GM12891 (cell line): Measurements from ENCODE around the gene CA5A.

Experiments used
- DNase-seq: peaks from one replicate; pipeline ENCODE4 v3.0.0; 2011; ENCODE audit warnings: low spot score; ENCODE audit not compliant: insufficient read length
- FAIRE-seq: peaks from 2 replicates; lab custom pipeline; 2011; peaks lifted over from hg19 to GRCh38; lab: Jason Lieb, UNC
- PAX5 ChIP-seq: IDR thresholded peaks from 2 replicates; pipeline ENCODE4 v1.6.1; 2011; ENCODE audit warnings: low read length, moderate library complexity, mild to moderate bottlenecking; ENCODE audit not compliant: insufficient read depth, severe bottlenecking
- POLR2A ChIP-seq: IDR thresholded peaks from 2 replicates; pipeline ENCODE4 v1.6.1; 2011; ENCODE audit warnings: low read depth, low read length, control low read depth
- POLR2AphosphoS5 ChIP-seq: IDR thresholded peaks from 2 replicates; pipeline ENCODE4 v1.6.1; 2011; ENCODE audit warnings: low read depth, low read length, control low read depth
- POU2F2 ChIP-seq: IDR thresholded peaks from 2 replicates; pipeline ENCODE4 v1.6.1; 2011; ENCODE audit warnings: low read depth, mild to moderate bottlenecking, control low read depth, low read length, moderate library complexity
- SPI1 ChIP-seq: IDR thresholded peaks from 2 replicates; pipeline ENCODE4 v1.6.1; 2011; ENCODE audit warnings: low read depth, low read length, control low read depth
- TAF1 ChIP-seq: IDR thresholded peaks from 2 replicates; pipeline ENCODE4 v1.6.1; 2011; ENCODE audit warnings: low read depth, low read length, control low read depth

Gene CA5A

DNA sequence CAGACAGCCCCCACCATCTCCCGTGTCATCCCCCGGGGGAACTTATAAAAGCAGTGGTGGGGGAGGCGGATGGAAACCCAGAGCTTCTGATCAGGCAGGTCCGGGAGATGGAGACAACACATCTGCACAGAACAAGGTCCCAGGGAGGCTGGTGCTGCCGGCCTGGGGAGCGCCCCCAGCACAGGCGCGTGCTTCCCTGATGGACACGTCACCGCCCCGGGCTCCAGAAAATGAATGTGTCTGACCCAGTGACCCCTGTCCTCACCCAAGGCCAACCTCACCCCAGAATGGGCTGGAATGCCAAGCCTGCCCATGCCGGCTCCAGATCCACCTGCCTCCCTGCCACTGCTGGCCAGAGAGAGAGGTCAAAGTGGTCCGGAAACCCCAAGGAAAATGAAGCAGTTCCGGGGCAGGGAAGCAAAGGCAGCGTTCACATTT, 79.5 kb downstream of the CA5A start:
- no peak for TF ChIP-seq POU2F2
- TF ChIP-seq POLR2AphosphoS5: no peak
- no peak for TF ChIP-seq SPI1
- no peak for TF ChIP-seq TAF1
- no peak for FAIRE-seq
- DNase-seq: no peak

DNA sequence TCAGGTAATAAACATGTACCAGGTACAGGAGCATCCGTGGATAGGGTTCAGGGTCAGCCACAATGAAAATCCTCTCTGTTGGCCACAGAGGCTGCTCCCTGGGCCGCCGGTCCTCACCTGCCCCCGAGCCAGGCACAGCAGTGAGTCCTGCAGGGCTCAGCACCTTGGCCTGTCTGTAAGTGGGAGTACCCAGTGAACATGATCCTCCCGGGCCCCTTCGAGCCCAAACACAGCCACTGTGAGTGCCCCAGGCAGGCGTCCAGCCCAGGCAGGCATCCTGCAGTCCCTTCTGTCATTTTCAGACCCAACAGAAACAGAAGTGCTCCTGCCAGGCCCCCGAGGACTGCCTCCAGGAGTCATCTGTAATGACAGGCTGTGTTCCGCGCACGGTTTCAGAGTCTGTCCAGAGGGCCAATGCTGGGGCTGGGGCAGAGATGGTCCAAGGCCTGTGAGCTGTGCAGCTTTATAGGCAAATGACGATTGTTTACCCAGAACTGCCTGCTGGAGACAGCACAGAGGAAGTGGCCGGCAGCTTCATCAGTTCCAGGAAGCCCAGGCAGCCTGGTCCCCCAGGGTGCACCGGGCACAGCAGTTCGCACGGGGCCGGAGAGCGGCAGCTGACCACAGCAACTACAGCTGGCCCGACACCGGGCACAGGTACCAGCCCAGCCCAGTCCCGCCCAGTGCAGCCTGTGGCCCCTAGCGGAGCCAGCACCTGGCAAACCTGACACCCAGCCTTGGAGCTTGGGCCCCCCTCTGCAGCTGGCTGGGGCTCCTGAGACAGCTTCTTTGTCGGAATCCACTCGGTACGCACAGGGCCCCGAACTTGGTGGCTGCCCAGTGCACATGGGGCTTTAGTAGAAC, 80.2 kb downstream of the CA5A start:
- TF ChIP-seq SPI1 (peak; percentile 49), PAX5 (no peak)
- FAIRE-seq (no peak), DNase-seq (no peak)

DNA sequence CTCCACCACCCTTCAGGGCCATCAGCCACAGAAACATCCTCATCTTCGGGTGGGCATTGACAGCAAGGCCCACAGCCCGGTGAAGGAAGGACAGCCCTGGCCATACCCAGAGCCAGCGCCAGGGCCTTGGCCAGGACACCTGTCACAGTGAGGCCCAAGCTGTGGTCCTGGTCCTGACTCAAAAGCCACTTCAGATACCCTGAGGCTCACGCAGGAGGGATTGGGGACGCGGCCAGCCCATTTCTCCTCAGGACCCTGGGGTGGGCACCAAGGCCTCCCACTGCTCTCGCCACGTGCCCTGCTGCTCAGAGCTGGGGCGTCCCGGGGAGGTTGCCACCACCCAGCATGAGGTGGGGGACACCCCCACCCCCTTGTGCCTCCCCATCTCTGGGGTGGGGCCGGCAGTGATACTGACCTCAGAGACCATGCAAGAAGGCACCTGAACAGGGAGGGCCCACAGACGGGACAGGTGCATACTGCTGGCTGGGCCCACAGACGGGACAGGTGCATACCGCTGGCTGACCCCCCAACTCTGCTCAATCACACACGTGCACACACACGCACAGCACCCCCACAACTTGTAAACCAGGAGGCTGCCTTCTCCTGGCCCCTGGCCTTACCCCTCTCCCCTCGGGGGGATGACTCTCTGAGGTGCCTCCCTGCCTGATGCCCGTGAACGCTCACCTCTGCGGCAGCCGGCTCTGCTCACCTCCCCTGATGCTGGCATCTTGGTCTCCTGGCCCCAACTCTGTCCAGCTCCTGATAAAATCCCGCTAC, 81.2 kb downstream of the CA5A start:
- DNase-seq: no peak
- TF ChIP-seq PAX5 (no peak), SPI1 (no peak), POLR2A (no peak), POLR2AphosphoS5 (no peak), POU2F2 (no peak), TAF1 (no peak)
- no peak for FAIRE-seq

DNA sequence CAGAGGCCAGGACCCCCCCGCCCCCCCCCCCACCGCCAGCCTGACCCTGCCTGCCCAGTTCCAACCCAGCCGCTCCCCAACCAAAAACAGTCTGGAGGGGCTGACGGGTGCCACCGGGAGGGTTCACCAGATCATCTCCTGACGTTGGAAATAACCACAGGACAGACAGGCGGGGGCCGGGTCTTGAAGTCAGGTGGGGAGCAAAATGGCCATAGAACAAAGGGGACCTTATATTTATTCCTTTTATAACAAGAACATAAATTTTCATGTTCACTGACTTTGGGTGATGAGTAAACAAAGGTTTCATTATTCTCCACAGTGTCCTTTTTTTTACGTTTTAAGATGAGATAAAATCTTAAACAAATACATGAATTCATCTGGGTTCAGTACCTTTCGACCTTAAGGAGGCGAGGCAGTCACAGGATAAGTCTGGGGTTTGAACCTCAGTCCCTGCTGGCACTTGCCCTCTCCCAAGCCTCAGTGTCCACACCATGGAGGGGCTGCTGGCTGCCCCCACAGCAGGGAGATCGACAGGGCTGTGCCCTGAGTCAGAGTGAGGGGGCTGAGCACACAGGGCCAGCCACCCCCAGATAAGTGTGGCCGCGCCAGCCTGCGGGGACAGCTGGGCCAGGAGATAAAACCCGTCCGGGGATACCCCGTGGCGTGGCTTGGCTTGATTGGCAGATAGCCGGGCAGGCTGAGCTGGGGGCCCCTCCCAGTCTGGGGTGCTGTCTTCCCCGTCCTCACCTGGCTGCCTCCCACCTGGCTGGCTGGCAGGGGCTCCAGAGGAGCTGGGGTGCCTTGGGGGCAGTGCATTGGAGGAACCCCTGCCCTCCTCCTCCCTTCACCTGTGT, 82.0 kb downstream of the CA5A start:
- FAIRE-seq (no peak), DNase-seq (no peak)
- no peak for TF ChIP-seq PAX5
- TF ChIP-seq POLR2AphosphoS5: no peak; the same call in 1 of the 2 replicates
- TF ChIP-seq TAF1: no peak
- no peak for TF ChIP-seq POLR2A
- TF ChIP-seq SPI1: no peak
- no peak for TF ChIP-seq POU2F2

DNA sequence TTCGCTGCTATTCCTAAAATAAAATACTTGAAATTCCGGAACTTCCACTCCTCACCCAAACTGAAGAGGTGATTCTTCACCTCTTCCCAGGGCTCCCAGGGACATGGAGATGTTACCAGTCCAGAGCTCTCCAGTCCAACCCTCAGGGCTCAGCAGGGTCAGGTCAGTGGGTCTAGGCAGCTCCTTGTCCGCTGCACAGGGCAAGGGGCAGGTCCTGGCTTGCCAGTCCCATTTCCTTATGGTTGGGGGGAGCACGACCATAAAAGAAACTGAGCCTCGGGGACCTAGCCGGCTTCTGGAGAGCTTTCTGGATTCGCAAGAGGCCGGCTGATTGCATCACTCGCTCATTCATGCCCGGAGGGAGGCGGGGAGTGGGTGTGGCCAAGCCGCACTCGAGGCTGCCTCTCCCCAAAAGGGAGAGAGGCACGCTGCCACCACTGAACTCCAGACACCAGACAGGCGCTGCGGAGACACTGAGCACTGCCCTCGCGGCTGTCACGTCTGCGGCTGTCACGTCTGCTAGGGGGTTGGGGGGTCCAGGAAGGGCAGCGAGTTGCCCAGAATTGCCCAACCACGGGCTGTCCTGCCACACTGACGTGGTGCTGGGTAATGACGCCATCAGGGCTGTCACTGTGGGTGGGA, 82.8 kb downstream of the CA5A start:
- peak; percentile 84 for DNase-seq
- no peak for TF ChIP-seq POLR2A
- no peak for TF ChIP-seq POLR2AphosphoS5
- no peak for TF ChIP-seq TAF1
- TF ChIP-seq PAX5: no peak
- no peak for TF ChIP-seq POU2F2
- no peak for TF ChIP-seq SPI1
- FAIRE-seq: peak; percentile 69

DNA sequence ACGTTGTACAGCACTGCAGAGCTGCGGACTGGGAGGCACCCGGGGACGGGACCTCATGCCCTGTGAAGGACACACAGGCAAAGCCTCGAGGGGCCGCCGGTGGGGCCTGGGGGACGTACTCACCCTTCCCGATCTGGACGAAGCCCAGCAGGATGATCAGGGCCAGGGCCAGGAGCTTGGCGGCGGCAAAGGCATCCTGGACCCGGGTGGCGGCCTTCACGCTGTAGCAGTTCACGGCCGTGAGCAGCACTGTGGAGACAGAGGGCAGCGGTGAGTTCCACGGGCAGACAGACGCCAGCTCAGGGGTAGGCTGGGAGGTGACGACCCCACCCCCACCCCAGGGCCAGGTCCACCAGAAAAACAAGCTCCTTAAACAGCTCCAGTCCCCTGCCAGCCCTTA, 84.7 kb downstream of the CA5A start:
- DNase-seq: no peak
- FAIRE-seq: no peak
- TF ChIP-seq PAX5: no peak
- TF ChIP-seq TAF1: no peak
- no peak for TF ChIP-seq POU2F2
- no peak for TF ChIP-seq POLR2A
- no peak for TF ChIP-seq SPI1
- TF ChIP-seq POLR2AphosphoS5: no peak

DNA sequence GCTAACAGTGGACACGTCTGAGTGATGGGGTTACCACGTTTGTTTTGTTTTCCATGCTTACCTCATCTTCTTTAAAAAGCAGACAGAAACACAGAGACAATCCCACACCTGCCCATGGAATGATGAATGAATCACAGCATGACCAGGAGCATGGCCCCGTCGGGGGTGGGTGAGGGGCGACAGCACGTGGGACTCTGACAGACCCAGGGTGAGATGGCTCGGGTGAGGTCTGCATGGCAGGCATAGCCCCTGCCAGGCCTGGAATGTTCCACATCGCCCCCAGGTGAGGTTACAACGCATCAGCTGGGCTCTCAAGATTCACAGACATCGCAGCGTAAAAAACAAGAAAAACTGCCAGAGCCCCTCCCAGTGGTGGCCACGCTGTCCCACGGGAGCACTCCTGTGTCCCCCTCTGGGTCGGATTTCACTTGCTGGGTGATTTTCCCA, 85.2 kb downstream of the CA5A start:
- FAIRE-seq (no peak), DNase-seq (no peak)
- no peak for TF ChIP-seq POLR2A
- TF ChIP-seq PAX5: no peak

DNA sequence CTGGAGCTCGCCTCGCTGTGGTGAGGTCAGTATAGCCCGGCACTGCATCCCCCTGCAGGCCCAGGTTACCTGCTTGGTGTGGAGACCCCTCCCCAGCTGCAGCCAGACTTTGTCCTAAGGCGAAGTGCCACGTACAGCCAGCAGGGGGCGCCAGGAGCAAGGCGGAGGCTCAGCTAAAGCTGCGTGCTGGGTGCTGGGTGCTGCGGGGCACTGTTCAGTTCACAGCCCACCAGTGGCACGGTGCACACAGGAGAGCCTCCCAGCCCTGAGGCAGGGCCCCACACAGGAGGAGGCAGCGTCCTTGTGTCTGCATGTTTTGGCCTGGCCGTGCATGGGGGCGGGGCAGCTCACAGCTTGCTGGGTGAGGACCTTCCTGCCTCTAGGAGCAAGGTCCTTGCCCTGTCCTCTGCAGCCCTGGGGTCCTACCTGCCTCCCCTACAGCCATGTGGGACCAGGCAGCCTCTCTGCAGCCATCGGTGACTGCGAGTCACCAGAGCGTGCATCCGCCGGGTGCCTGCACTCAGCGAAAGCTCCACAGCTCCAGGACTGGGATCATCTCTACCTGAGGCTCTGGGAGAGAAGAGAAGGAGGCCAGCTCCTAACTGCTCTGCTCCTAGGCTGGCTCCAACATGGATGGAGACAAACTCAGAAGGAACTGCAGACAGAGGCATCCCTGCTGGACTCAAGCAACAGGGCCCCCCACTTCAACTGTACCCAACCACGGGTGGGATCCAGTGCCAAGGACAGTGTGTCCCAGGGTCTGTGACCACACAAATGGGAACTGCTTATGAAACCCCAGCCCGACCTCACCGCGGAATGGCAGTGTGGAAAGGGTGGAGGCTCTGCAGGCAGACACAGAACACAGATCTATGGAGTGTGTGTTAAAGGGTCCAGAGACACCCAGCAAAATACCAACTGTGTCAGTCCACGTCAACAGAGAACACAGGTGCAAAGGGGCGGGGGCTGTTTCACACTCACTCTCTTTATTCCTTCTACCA, 86.0 kb downstream of the CA5A start:
- FAIRE-seq (peak; percentile 62), DNase-seq (peak; percentile 96)
- TF ChIP-seq PAX5: no peak
- TF ChIP-seq SPI1: no peak
- no peak for TF ChIP-seq TAF1
- no peak for TF ChIP-seq POLR2AphosphoS5
- TF ChIP-seq POU2F2: no peak
- TF ChIP-seq POLR2A: peak; percentile 44; the same call in 1 of the 2 replicates
